Smooth muscle cell (in vitro differentiated cells): ENCODE data around the gene EEF2K. TPM values are rescaled to one million over a fixed set of nuclear protein-coding genes. Genes with fewer than 3 reads are reported as not detected.

ENCODE experiments used
- DNase-seq: peaks from one replicate; lab custom pipeline; 2025; ENCODE audit not compliant: unreplicated experiment; lab: John Stamatoyannopoulos, UW
- H2AFZ ChIP-seq: fragments of 200-600 bp; sonication (generic); 2 replicates; pipeline ENCODE4 v1.6.0; 2016; ENCODE audit warnings: antibody characterized with exemption, low read depth, mild to moderate bottlenecking
- H3F3A ChIP-seq: fragments of 200-600 bp; sonication (generic); 2 replicates; pipeline ENCODE4 v1.6.0; 2017; ENCODE audit warnings: antibody characterized with exemption, low read depth
- H3K27ac ChIP-seq: fragments of 200-600 bp; sonication (generic); 2 replicates; pipeline ENCODE4 v1.5.1; 2016; ENCODE audit warnings: low read depth, mild to moderate bottlenecking
- H3K27me3 ChIP-seq: fragments of 200-600 bp; sonication (generic); 2 replicates; pipeline ENCODE4 v1.6.1; 2016; ENCODE audit warnings: low read depth, mild to moderate bottlenecking
- H3K36me3 ChIP-seq: fragments of 200-600 bp; sonication (generic); 2 replicates; pipeline ENCODE4 v1.5.1; 2016; ENCODE audit warnings: low read depth
- H3K4me1 ChIP-seq: fragments of 200-600 bp; sonication (generic); 2 replicates; pipeline ENCODE4 v1.5.1; 2016; ENCODE audit warnings: low read depth
- H3K4me2 ChIP-seq: fragments of 200-600 bp; sonication (generic); 2 replicates; pipeline ENCODE4 v1.6.0; 2016; ENCODE audit warnings: mild to moderate bottlenecking
- H3K4me3 ChIP-seq: fragments of 200-600 bp; sonication (generic); 2 replicates; pipeline ENCODE4 v1.5.1; 2016; ENCODE audit warnings: mild to moderate bottlenecking
- H3K79me2 ChIP-seq: fragments of 200-600 bp; sonication (generic); 2 replicates; pipeline ENCODE4 v1.6.0; 2016; ENCODE audit warnings: low read depth, mild to moderate bottlenecking
- H3K9ac ChIP-seq: fragments of 200-600 bp; sonication (generic); 2 replicates; pipeline ENCODE4 v1.6.0; 2016; ENCODE audit warnings: low read depth
- H3K9me3 ChIP-seq: fragments of 200-600 bp; sonication (generic); replicated peaks from 2 replicates; pipeline ENCODE4 v1.5.1; 2016; ENCODE audit warnings: low read depth
- H4K20me1 ChIP-seq: fragments of 200-600 bp; sonication (generic); 2 replicates; pipeline ENCODE4 v1.6.0; 2016; ENCODE audit warnings: low read depth
- CTCF ChIP-seq: fragments of 200-600 bp; sonication (generic); IDR thresholded peaks from 2 replicates; pipeline ENCODE4 v1.5.1; 2017; ENCODE audit warnings: borderline replicate concordance, mild to moderate bottlenecking, antibody characterized with exemption; ENCODE audit not compliant: insufficient read depth, poor library complexity, severe bottlenecking
- WGBS: methylation state at CpG from one replicate; pipeline ENCODE4 v1.1.7; 2016; ENCODE audit warnings: low lambda C conversion rate; 5-methylcytosine and 5-hydroxymethylcytosine counted together
- polyA plus RNA-seq: library from polyadenylated mRNA; unstranded; fragments of >200 nt; fragmentation: Nextera tagmentation; extraction: Ambion mirVana; gene quantifications from 2 replicates; pipeline ENCODE4 v1.2.1, GENCODE V29; 2016
- total RNA-seq: library from RNA; depleted of rRNA; stranded (reverse); fragments of >200 nt; gene quantifications from 2 replicates; pipeline ENCODE4 v1.2.3, GENCODE V29; 2014

The EEF2K gene
- total and polyA plus RNA-seq, 2 experiments from 2014 or later: 8.7 to 12.8 TPM

- H3K9me3 ChIP-seq: no peaks in the 10 kb centered on the region
- H3K27me3 ChIP-seq: no peaks in the 10 kb centered on the region
- peaks cover 14% of the 10 kb centered on the region for H4K20me1 ChIP-seq
- 75% methylated on average over 7 of the region's 7 CpGs for WGBS
- no peak for DNase-seq
- no peak overlapping the region for H3K9ac ChIP-seq
- no peak overlapping the region for H2AFZ ChIP-seq
- no peaks in the 10 kb centered on the region for H3K4me1 ChIP-seq
- peaks cover 5% of the 10 kb centered on the region for H3K79me2 ChIP-seq
- H3K4me3 ChIP-seq: no peak overlapping the region
- H3K27ac ChIP-seq: no peak overlapping the region
- no peak overlapping the region for H3K4me2 ChIP-seq
- no peak for TF ChIP-seq CTCF
- no peaks in the 10 kb centered on the region for H3K36me3 ChIP-seq
- no peaks in the 10 kb centered on the region for H3F3A ChIP-seq
These were observed 23.8 kb downstream of the EEF2K start for GRCh38 chr16:22229889-22230288.

GRCh38 chr16:22232277-22233036, 26.4 kb downstream of the EEF2K start:
- DNase-seq: no peak
- Histone ChIP-seq H3K79me2 (peaks cover 5% of the 10 kb centered on the region), H3K4me3 (no peak overlapping the region), H3K4me2 (no peak overlapping the region), H3K27me3 (no peaks in the 10 kb centered on the region), H3K36me3 (no peaks in the 10 kb centered on the region), H2AFZ (no peak overlapping the region), H3F3A (no peaks in the 10 kb centered on the region), H3K9ac (no peak overlapping the region), H3K9me3 (no peaks in the 10 kb centered on the region), H4K20me1 (peaks cover 3% of the 10 kb centered on the region), H3K4me1 (no peaks in the 10 kb centered on the region), H3K27ac (no peak overlapping the region)
- TF ChIP-seq CTCF: no peak
- WGBS: 86% methylated on average over 14 of the region's 14 CpGs

GRCh38 chr16:22233037-22233372, 26.9 kb downstream of the EEF2K start:
- H3F3A ChIP-seq: no peaks in the 10 kb centered on the region

More at GRCh38 chr16:22233037-22233372, 26.9 kb downstream of the EEF2K start:
- no peak overlapping the region for H3K4me2 ChIP-seq
- DNase-seq: no peak
- peaks cover 5% of the 10 kb centered on the region for H3K79me2 ChIP-seq
- peaks cover 3% of the 10 kb centered on the region for H4K20me1 ChIP-seq
- H3K36me3 ChIP-seq: no peaks in the 10 kb centered on the region
- no peak overlapping the region for H3K4me3 ChIP-seq
- no peak overlapping the region for H3K9ac ChIP-seq
- H3K9me3 ChIP-seq: no peaks in the 10 kb centered on the region
- WGBS: 91% methylated on average over 6 of the region's 6 CpGs
- no peaks in the 10 kb centered on the region for H3K27me3 ChIP-seq
- no peaks in the 10 kb centered on the region for H3K4me1 ChIP-seq
- no peak for TF ChIP-seq CTCF
- no peak overlapping the region for H3K27ac ChIP-seq
- H2AFZ ChIP-seq: no peak overlapping the region
